Muscle layer of duodenum (tissue), 2 donors: ENCODE measurements around the gene POLG.
A peak's percentile ranks its signal among the peaks of the same experiment; 100 is the strongest.

ENCODE experiments used
- H3K27ac ChIP-seq: one replicate; pipeline ENCODE4 v1.7.0; 2013; ENCODE audit warnings: mild to moderate bottlenecking, low read length
- H3K27me3 ChIP-seq: one replicate; pipeline ENCODE4 v1.7.0; 2013; ENCODE audit warnings: low read depth, mild to moderate bottlenecking, control low read depth, low read length
- H3K36me3 ChIP-seq, 2 donors: one replicate each; pipeline ENCODE4 v1.7.0; 2013; ENCODE audit warnings: low read length in 2 of 2, control low read depth in 1 of 2, mild to moderate bottlenecking in 1 of 2; ENCODE audit not compliant: insufficient read depth in 2 of 2, control insufficient read depth in 1 of 2
- H3K4me1 ChIP-seq, 2 donors: one replicate each; pipeline ENCODE4 v1.7.0; 2013; ENCODE audit warnings: low read length in 2 of 2, mild to moderate bottlenecking in 2 of 2, control low read depth in 1 of 2, moderate library complexity in 1 of 2; ENCODE audit not compliant: insufficient read depth in 2 of 2, control insufficient read depth in 1 of 2
- H3K4me3 ChIP-seq, 2 donors: one replicate each; pipeline ENCODE4 v1.7.0; 2013; ENCODE audit warnings: low read length in 2 of 2, low read depth in 1 of 2, mild to moderate bottlenecking in 1 of 2
- H3K9me3 ChIP-seq, 2 donors: one replicate each; pipeline ENCODE4 v1.7.0; 2013; ENCODE audit warnings: low read length in 2 of 2, control low read depth in 1 of 2, mild to moderate bottlenecking in 1 of 2; ENCODE audit not compliant: control insufficient read depth in 1 of 2
- donor health status: healthy.

POLG gene

DNA sequence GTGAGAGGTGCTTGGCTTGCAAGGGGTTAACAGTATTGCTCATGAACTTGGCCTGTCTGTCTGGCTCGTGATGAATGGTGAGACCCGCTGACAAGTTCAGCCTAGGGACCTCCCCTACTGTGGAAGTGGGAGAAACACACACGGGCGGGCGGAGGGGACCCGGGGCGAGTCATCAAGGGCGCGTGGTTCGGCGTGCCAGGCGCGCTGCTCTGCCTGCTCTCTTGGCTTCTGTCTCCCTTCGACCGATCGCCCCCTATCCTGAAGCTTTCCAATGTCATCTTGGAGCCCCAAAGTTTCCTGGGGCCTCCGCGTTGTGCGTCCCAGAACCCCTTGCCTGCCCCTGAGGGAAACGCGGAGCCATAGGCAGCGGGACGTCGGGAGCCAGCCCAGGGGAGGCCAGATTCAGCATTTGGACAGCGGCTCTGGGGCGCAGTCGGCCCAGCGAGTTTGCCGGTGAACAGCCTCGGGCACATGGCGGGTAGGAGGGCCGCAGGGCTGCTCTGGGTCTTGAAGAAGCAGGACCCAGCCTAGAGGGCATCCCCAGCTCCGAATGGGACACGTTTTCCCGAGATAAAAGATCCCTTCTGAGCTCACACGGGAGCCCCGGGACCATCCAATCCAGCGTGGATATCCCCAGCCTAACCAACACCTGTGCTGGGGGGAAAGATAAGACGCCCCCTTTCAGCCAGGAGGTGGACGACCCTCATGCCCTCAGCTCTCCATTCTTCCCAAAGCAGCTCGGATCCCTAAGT is 27.0 kb upstream of the POLG start:
- no peaks in the 10 kb centered on the region for H3K36me3 ChIP-seq
- peaks cover 0 to 22% of the 10 kb centered on the region in 2 donors for H3K4me1 ChIP-seq
- H3K27me3 ChIP-seq = peaks cover 93% of the 10 kb centered on the region
- no peaks in the 10 kb centered on the region for H3K9me3 ChIP-seq
- no peak overlapping the region for H3K27ac ChIP-seq
- H3K4me3 ChIP-seq = peak overlapping the region in 1 of 2 donors; percentile 38

DNA sequence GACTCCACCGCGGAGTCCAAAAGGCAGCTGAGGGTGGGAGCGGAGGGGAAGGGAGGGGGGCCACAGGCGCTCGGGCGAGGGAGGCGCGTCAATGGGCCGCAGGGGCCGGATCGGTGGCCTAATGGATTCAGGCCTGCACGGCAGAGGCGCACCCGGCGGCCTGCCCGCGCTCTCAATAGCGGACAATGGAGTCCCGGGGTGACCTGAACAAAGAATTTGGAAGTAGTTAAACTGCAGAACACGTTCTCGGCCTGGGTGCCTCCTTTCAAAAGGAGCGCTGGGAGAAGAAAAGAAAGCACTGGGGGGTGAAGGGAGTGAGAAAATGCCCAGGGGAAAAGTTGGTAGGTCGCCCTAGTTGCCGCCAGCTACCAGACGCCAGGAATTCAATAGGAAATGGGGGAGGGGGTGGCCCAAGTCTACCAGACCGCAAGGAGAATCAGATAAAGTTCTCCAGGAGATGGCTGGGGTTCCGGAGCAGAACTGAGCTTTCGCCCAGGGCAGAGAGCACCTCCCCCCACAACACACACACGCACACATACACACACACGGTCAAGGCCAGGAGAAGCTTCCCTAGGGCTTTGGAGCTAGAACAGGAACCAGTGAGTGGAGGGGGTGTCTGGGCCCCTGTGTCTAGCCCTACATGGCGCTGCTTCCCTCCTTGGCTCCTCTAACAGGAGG is 25.8 kb upstream of the POLG start:
- Histone ChIP-seq H3K4me1 (peaks cover 0 to 22% of the 10 kb centered on the region in 2 donors), H3K27ac (no peak overlapping the region), H3K4me3 (no peak overlapping the region), H3K9me3 (no peaks in the 10 kb centered on the region), H3K27me3 (peaks cover 88% of the 10 kb centered on the region), H3K36me3 (no peaks in the 10 kb centered on the region)

DNA sequence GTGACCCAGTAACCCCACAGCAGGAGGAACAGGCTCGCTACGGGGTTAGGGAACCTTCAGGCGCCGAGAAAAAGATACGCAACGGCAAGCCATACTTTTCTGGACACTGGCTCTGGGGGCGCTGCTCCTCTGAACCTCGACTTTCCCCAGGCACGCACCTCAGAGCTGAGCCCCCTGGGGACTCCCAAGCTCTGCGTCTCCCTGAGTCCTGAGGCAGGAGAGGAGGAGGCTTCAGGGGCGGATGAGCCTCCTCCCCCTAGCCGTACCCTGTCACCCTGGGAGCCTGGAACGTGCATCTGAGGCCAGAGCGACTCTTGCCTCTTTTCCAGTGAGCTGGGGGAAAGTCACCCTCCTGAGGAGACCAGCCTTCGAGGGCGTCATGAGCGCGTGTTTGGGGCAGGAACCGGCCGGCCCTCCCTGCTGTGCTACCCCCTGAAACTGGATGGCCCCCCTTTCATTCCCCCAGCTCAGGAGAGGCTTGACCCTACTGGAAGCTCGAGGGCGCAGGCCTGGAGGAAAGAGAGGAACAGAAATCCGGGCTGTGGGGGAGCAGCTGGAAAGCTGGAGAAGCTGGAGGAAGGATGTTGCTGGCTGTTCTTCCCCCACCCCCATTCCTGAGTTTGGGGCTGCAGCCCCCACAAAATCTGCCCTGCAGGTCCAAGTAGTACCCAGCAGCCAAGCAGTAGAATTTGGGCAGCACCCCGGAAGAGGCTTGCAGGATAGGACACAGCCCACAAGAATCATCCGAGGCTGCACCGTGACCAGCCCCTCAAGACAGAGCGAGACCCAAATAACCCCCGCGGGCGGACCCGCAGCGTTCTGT is 25.1 kb upstream of the POLG start:
- Histone ChIP-seq H3K27me3 (peaks cover 83% of the 10 kb centered on the region), H3K4me3 (peak overlapping the region in 1 of 2 donors; percentile 62), H3K36me3 (no peaks in the 10 kb centered on the region), H3K4me1 (peaks cover 0 to 22% of the 10 kb centered on the region in 2 donors), H3K27ac (no peak overlapping the region), H3K9me3 (no peaks in the 10 kb centered on the region)

DNA sequence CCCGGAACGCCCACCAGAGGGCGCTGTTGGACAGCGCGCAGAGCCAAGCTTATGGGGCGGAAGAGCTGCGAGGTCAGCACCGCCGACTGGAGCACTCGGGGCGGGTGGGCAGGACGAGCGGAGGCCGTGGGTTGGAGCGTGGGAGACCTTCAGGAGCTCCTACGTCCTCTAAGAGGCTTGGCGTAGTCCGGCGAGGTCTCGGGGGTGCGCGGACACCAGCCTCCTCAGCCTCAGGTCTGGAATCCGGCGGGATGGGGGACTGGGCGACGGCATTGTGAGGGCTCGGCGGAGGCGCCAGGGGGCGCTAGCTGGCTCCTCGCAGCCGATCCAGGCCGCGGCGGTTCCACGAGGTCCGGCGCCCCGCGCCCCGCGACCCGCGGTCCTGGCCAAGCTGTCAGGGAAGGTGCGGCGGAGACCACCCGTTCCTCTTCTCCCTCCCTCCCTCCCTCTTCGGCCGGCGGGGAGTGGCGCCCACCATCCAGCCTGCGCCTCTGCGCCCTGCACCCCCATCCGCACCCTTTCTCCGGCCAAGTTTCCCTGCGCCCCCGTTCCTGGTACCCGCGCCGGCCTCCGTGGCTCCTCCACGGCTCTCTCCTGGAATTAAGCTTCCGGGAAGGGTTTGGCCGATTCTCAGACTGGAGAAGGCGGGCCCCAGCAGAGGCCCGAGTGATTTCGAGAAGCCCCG is 24.3 kb upstream of the POLG start:
- H3K27me3 ChIP-seq = peaks cover 78% of the 10 kb centered on the region

DNA sequence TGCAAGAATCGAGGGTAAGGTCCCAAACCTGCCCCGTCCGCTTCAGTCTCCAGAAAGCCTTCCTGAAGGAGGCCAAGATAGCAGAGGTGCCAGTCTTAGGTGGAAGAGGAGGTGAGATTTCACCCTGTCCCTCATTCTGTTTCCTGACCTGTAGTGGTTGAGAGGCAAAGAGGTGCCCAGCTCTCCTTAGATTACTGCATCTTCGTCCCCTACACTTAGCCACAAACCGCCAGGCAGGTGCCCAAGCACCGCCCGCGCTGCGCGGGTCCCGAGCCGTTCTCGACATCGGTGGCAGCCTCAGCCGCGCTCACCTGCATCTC is 23.8 kb upstream of the POLG start:
- H3K9me3 ChIP-seq = no peaks in the 10 kb centered on the region
- H3K27me3 ChIP-seq = peaks cover 75% of the 10 kb centered on the region
- H3K36me3 ChIP-seq = no peaks in the 10 kb centered on the region
- H3K27ac ChIP-seq = no peak overlapping the region
- peaks cover 0 to 22% of the 10 kb centered on the region in 2 donors for H3K4me1 ChIP-seq
- peak overlapping the region in 1 of 2 donors; percentile 62 for H3K4me3 ChIP-seq

More for the DNA sequence above, 24.3 kb upstream of the POLG start:
- Histone ChIP-seq H3K9me3 (no peaks in the 10 kb centered on the region), H3K27ac (no peak overlapping the region), H3K4me3 (peak overlapping the region in 1 of 2 donors; percentile 62), H3K4me1 (peaks cover 0 to 22% of the 10 kb centered on the region in 2 donors), H3K36me3 (no peaks in the 10 kb centered on the region)

DNA sequence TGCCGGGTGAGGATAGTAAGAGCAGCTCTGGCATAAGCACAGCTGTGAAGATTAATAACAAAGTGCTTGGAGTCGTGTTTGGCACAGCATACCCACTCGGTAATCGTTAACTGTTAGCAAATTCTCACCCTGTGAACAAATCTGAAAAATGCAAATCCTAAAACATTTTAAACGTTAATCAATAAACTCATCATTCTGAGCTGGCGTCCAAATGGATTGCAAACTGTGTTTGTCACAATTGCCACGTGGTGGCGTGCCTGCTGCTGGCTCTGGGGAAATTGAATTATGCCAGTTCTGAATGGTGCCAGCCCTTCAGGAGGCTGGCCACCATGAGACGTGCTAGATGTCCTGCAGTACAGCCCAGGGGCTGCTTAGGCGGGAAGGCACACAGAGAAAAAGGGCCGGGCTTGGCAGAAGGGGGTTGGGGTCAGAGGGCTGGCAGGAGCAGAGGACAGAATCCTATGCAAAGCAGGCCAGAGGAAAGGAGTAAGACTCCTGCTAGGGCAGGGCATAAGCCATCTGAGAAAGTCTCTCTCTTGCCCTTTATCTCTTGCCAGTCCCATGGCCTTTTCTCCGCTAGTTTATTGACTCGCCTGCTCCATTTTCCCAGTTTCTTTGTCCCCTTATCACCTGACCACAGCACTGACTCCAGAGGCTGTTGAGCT is 22.1 kb upstream of the POLG start:
- Histone ChIP-seq H3K9me3 (no peaks in the 10 kb centered on the region), H3K4me3 (no peak overlapping the region), H3K36me3 (no peaks in the 10 kb centered on the region), H3K27me3 (peaks cover 61% of the 10 kb centered on the region), H3K4me1 (peaks cover 0 to 11% of the 10 kb centered on the region in 2 donors), H3K27ac (no peak overlapping the region)

DNA sequence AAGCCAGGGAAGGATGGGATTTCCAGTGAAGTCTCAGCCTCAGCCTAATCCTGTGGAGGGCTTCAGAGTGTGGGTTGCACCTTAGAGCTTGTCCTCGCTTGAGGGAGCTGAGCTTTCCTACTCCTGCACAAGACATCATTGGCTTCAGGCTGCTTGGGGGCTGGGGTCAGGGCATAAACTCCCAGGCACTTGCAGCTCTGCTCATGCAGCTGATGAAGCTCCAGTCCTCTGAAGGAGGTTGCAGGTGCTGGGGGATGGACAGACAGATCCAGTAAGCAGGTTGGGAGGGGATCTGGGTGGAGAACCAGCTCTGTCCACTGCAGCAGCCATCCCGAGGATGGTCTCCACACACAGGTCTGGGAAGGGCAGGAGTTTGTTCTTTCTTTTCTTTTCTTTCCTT is 19.4 kb upstream of the POLG start:
- Histone ChIP-seq H3K9me3 (no peaks in the 10 kb centered on the region), H3K4me3 (no peak overlapping the region), H3K4me1 (peaks cover 0 to 4% of the 10 kb centered on the region in 2 donors), H3K27me3 (peaks cover 33% of the 10 kb centered on the region), H3K27ac (no peak overlapping the region), H3K36me3 (no peaks in the 10 kb centered on the region)

DNA sequence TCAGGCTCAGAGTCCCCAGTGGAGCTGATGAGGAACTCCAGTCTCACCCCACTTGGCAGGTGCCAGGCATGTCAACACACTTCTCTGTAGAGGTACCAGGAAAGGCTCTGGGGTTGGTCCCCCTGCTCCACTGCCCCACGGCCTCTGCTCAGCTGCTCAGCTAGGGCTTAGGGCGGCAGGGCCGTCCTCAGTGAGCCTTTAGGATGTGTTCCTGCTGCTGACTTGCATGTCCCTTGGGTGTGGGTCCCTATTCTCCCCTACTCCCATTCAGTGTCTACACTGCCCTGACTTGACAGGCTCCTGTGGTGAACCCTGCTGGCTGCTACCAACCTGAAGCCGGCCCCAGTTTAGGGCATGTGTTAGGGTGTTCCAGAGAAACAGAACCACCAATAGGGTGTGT is 17.9 kb upstream of the POLG start:
- peaks cover 23% of the 10 kb centered on the region for H3K27me3 ChIP-seq
- H3K36me3 ChIP-seq = no peaks in the 10 kb centered on the region
- no peak overlapping the region for H3K27ac ChIP-seq
- no peak overlapping the region for H3K4me3 ChIP-seq
- no peaks in the 10 kb centered on the region for H3K9me3 ChIP-seq
- H3K4me1 ChIP-seq = no peaks in the 10 kb centered on the region

DNA sequence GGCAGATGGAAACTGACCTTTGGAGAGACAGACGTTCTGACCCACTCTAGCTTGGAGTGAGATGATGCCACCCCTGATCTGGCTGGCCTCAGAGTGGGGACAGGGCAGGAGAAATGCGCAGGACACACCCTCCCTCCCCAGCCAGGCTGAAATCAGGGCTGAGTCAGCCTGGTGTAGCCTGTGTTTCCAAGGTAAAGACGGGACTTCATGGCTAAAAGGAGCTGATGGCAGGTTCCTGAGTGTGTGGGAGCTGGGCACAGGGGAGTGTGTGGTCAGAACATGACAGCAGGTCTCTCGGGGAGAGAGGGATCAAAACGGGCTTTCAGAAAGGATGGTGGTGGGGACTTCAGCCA is 14.6 kb upstream of the POLG start:
- H3K36me3 ChIP-seq = no peaks in the 10 kb centered on the region
- H3K27me3 ChIP-seq = peaks cover 5% of the 10 kb centered on the region
- H3K4me1 ChIP-seq = no peaks in the 10 kb centered on the region
- no peaks in the 10 kb centered on the region for H3K9me3 ChIP-seq
- no peak overlapping the region for H3K27ac ChIP-seq
- H3K4me3 ChIP-seq = no peak overlapping the region

DNA sequence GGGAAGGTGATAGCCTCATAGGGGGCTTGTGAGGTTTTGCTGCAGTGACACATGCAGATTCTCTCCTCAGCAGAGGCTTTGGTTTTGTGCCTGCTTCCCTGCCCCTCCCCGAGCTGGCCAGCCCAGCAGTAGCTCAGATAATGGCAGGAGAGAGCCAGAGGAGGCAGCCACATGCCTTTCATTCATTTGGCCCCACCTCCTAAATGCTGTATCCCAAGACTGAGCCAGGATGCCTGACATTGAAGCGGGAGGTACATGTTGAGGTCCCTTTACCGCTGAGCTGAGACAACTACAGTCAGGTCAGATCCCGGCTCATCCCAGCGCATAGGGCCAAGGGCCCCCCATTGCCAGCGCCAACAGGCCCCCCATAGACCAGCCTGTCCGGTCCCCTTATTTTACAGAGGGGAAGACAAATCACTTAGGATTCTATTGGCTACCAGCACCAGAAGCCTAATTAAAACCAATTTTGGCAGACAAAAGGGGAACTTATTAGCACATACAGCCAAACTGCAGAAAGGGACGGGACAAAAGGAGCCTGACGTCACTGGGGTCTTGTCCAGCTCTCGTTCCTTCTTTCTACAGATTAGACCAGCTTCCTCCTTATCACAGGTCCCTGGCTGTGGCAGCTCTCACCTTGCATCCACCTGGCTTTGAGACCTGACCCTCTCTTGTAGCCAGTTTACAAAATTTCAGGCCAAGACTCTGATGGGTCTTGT is 12.1 kb upstream of the POLG start:
- Histone ChIP-seq H3K9me3 (no peaks in the 10 kb centered on the region), H3K27ac (no peak overlapping the region), H3K27me3 (no peaks in the 10 kb centered on the region), H3K4me3 (no peak overlapping the region), H3K36me3 (no peaks in the 10 kb centered on the region), H3K4me1 (no peaks in the 10 kb centered on the region)
